Activated CD8-positive, alpha-beta memory T cell treated with anti-CD3 and anti-CD28 coated beads, Interleukin-2, amount 50 U/mL, for 1 hour (primary cell): ENCODE data around the gene SRPK2.
"Not testable (repeated sequence)": the region's sequence is repeated elsewhere in the genome, so short reads cannot be mapped to it uniquely, and the experiment has no call there.

Experiments
- DNase-seq: peaks from one replicate; pipeline ENCODE4 v3.0.0-alpha.2; 2020; ENCODE audit errors: extremely low read depth

Gene SRPK2

DNA sequence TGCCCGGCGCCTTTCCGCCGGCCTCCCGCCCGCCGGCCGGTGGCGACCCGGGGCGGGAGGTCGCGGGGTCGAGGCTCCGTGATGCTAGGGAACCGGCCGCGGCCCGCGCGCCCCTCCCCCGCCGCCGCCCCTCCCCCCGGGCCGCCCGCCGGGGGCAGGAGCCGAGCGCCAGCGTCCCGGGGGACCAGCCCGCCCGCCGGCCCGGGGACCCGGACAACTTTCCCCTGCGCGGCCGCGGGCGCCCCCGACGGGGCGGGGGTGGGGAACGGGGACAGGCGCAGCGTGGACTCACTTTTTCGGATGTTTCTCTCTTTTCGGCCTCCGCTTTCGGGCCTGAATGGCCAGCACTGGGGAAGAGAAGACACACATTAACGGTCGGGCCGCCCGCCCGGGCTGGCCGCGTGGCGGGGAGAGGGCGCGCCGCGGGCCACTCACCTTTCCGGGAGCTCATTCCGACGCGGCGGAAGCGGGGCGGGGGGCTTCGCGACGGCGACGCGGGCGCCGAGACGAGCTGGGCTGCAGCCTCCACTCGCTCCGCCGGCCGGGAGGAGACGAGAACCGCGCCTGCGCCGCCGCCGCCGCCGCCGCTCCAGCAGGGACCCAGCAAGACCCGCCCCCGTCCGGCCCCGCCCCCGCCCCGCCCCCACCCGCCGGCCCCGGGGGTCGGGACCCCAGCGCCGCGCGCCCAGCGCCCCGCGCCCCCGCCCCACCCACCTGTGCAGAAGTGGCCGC lies at the start of gene SRPK2:
Gene SRPK2, minus strand, starts transcription at position 566 of the 732 bp plus-strand sequence.
- no peak for DNase-seq

DNA sequence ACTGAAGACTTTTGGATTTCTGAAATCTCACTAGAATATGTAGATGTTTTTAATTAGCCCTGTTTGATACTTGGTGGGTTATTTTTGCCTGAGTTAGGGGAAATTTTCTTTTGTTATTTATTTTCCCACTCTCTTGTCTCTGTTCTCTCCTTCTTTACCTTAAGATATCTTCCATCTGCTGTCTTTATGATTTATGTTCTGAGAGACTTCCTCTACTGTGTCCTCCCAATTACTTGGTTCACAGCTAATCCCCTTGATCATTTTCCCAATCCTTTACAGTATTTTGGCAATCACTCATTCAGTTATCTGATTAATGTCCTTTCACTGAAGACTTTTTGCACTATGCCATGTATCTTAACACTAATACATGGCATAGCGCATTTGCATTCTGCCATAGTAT lies 49.5 kb upstream of the SRPK2 start:
- DNase-seq = no peak

DNA sequence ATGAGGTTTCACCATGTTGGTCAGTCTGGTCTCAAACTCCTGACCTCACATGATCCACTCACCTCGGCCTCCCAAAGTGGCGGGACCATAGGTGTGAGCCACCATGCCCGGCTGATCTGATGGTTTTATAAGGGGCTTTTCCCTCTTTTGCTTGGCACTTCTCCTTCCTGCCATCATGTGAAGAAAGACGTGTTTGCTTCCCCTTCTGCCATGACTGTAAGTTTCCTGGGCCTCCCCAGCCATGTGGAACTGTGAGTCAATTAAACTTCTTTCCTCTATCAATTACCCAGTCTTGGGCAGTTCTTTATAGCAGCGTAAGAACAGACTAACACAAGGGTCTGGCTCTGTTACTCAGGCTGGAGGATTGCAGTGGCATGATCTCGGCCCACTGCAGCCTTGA lies 48.6 kb upstream of the SRPK2 start:
- DNase-seq = not testable (repeated sequence)

DNA sequence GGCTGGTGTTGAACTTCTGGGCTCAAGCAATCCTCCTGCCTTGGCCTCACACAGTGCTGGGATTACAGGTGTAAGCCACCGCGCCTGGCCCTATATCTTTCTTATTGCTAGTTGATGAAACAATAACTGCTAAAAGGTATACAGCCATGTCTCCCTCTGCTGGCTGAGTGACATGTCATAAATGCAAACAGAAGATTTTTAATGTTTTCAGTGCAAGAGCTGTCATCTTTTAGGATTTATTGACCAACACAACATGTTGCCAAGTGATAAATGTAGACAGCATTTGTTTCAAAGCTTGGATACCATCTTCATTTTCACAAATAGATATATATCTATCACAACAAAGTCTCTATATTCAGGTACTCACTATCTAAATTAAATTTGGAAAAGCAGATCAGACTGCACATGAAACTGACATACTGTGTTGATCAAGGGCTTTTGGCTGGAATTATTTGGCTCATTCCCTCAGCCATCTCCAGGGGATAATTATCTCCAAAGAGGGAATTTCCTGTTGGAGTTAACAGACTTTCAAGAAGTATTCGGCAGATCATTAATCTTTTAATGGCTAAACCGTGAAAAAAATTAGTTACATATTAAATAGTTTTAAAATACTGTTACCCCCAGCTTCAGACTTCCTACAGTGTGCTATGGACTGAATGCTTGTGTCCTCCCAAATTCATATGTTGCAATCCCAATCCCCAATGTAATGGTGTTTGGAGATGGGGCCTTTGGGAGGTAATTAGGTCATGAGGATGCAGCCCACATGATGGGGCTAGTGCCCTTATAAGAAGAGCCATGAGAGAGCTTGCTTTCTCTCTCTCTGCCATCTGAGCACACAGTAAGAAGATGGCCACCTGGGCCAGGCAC lies 41.3 kb upstream of the SRPK2 start:
- peak; percentile 12 for DNase-seq

DNA sequence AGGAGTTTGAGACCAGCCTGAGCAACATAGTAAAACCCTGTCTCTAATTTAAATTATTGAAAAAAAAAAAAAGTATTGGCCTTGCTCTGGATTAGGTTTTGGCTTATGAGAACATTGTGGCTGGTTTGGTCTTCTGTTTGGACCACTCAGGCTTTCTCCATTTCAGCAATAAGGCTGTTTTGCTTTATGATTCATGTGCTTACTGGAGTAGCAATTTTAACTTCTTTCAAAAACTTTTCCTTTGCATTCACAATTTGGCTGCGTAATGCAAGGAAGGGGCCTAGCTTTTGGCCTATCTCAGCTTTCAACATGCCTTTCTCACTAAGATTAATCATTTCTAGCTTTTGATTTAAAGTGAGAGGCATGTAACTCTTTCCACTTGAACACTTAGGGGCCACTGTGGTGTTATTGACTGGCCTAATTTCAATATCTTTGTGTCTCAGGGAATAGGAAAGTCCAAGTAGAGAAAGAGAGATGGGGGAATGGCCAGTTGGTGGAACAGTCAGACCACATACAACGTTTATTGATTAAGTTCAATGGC lies 38.0 kb upstream of the SRPK2 start:
- no peak for DNase-seq

DNA sequence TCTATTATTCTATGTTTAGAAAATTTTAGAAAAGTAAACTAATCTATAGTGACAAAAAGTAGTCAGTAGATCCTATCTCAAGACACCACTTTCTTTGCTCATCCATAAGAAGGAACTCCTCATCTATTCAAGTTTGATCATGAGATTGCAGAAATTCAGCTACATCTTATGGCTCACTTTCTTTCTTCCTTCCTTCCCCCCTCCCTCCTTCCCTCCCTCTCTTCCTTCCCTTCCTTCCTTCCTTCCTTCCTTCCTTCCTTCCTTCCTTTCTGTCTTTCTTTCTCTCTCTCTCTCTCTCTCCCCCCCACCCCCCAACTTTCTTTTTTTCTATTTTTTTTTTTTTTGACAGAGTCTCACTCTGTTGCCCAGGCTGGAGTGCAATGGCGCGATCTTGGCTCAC lies 35.3 kb upstream of the SRPK2 start:
- no peak for DNase-seq

DNA sequence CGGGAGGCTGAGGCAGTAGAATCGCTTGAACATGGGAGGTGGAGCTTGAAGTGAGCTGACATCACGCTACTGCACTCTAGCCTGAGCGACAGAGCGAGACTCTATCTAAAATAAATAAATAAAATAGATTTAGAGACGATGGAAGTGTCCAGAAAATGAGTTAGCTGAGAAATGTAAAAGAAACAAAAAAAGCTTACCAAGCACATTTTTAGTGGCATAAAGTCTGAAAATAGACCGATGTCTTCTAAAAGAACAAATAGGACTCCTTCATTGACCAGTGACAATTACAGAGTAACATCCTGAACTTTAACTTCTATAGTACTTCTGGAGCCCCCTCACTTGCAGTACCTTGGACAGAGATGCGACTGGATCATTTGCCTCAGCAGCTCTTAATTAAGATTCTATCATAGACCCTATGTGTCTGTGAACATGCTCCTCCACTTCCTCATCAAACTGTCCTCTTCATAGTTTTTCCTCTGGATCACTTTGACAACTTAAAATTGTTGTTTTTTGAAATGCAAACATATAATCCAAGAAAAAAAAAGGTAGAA lies 25.2 kb upstream of the SRPK2 start:
- no peak for DNase-seq

DNA sequence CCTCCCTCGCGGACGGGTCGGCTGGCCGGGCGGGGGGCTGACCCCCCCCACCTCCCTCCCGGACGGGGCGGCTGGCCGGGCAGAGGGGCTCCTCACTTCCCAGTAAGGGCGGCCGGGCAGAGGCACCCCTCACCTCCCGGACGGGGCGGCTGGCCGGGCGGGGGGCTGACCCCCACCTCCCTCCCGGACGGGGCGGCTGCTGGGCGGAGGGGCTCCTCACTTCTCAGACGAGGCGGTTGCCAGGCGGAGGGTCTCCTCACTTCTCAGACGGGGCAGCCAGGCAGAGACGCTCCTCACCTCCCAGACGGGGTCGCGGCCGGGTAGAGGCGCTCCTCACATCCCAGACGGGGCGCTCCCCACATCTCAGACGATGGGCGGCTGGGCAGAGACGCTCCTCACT lies 22.1 kb upstream of the SRPK2 start:
- DNase-seq = not testable (repeated sequence)

DNA sequence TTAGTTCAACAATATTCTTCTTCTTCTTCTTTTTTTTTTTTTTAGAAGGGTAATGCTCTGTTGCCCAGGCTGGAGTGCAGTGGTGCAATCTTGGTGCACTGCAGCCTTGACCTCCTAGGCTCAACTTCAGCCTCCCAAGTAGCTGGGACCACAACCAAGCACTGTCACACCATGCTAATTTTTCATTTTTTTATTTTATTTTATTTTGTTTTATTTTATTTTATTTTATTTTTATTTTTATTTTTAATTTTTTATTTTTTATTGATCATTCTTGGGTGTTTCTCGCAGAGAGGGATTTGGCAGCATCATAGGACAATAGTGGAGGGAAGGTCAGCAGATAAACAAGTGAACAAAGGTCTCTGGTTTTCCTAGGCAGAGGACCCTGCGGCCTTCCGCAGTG lies 21.1 kb upstream of the SRPK2 start:
- not testable (repeated sequence) for DNase-seq

DNA sequence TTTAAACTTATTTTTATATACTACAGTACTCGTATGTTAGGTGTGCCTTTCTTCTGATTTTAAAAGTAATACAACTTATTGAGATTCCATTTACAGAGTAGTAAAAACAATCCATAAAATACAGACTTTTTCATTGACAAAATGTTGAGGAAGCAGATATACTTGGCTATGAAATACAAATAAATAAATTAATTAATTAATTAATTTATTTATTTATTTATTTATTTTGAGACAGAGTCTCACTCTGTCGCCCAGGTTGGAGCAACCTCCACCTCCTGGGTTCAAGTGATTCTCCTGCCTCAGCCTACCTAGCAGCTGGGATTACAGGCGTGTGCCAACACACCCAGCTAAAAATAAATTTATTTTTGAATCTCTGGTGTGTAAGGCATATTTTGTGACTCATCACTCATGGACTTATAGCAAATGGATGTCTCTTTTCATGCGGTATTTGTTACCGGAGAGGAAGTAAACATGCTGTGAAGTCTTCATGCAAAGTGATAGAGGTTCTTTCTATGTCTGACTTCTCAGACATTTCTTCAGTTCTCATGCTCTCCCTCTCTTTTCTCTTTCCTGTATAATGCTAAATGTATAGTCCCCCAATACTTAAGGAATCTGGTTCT lies 20.2 kb upstream of the SRPK2 start:
- DNase-seq = no peak

DNA sequence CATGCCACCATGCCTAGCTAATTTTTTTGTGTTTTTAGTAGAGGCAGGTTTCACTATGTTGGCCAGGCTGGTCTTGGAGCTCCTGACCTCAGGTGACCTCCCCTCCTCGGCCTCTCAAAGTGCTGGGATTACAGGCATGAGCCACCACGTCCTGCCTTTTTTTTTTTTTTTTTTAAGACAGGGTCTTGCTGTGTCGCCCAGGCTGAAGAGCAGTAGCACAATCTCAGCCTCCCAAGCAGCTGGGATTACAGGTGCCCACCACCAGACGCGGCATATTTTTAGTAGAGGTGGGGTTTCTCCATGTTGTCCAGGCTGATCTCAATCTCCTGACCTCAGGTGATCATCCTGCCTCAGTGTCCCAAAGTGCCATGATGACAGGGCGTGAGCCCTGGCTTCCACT lies 14.4 kb upstream of the SRPK2 start:
- DNase-seq = no peak

DNA sequence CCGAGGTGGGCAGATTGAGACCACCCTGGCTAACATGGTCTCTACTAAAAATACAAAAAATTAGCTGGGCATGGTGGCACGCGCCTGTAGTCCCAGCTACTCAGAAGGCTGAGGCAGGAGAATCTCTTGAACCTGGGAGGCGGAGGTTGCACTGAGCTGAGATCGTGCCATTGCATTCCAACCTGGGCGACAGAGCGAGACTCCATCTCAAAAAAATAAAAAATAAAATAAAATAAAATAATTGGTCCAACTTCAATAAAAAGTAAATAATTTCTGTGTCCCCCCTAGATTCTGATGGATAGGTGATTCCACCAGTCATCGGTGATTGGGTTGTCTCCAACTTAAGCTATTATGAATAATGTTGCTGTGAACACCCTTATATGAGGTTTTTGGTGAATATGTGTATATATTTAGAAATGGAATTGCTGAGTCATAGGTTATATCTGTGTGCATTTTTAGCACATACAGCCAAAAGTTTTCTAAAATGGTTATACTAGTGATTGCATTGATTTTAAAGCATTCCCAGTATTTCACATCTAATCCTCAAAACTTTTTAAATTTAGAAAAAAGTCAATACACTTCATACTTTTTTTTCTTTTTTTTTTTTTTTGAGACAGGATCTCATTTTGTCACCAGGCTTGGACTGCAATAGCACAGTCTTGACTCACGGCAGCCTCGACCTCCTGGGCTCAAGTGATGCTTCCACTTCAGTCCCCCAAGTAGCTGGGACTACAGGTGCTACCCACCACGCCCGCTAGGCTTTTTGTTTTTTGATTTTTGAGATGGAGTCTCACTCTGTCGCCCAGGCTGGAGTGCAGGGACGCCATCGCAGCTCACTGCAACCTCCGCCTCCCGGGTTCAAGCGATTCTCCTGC lies 13.7 kb upstream of the SRPK2 start:
- DNase-seq = no peak

DNA sequence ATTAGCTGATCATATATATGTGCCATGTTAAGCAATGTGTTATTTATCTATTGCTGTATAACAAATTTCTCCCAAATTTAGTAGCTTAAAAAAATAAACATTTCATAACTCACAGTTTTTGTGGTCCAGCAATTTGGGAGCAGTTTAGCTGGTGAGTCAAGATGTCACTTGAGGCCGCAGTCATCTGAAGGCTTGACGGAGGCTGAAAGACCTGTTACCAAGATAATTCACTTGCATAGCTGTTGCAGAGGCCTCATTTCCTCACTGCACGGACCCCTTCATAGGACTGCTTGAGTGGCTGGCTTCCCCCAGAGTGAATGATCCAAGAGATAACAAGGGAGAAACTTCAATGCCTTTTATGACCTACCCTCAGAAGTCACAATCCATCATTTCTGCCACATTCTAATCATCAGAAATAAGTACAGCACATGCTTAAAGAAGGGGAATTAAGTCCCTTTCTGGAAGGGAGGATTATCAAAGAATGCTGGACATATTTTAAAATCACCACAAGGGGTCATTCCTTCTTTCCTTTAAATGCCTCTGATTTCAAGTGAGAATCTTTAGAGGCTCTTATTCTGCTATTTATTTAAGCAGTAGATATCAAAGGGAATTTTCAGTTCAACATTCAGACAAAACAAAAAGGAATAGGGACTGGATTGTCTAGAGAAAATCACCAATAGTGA lies 10.5 kb upstream of the SRPK2 start:
- DNase-seq = no peak

DNA sequence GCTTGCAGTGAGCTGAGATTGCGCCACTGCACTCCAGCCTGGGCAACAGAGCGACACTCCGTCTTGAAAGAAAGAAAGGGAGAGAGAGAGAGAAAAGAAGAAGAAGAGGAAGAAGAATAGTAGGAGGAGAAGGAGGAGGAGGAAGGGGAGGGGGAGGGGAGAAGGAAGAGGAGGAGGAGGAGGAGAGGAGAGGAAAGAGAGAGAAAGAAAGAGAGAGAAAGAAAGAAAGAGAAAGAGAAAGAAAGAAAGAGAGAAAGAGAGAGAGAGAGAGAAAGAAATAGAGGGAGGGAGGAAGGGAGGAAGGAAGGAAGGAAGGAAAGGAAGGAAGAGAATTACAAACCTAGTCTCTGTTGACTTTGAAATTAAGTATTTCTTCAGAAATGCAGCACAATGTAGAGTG lies 7.8 kb upstream of the SRPK2 start:
- DNase-seq = no peak

DNA sequence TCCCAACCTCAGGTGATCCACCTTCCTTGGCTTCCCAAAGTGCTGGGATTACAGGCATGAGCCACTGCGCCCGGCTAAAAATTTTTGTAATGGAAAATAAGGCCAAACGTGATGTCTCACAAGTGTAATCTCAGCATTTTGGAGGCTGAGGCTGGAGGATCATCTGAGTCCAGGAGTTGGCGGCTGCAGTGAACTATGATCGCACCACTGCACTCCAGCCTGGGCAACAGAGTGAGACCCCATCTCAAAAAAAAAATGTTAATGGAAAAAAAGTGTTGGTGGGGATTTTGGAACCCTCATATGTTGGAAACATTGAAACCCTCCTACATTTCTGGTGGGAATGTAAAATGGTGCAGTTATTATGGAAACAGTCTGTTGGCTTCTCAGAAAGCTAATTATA lies 2.7 kb upstream of the SRPK2 start:
- no peak for DNase-seq

DNA sequence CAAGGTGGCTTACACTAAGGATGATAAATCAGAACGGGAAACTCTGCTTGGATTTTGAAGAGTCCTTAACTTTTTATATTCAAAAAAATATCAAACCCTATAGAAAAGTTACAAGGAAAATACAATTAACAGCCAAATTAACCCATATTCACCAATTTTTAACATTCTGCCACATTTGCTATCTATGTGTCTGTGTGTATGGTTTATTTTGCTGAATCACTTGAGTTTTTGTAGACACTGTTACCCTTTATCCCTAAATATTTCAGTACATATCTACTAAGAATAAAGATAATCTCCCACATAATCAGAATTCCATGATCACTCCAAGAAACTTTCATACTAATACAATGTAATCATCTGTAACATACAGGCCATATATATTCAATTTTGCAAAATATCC lies 1.2 kb upstream of the SRPK2 start:
- no peak for DNase-seq

DNA sequence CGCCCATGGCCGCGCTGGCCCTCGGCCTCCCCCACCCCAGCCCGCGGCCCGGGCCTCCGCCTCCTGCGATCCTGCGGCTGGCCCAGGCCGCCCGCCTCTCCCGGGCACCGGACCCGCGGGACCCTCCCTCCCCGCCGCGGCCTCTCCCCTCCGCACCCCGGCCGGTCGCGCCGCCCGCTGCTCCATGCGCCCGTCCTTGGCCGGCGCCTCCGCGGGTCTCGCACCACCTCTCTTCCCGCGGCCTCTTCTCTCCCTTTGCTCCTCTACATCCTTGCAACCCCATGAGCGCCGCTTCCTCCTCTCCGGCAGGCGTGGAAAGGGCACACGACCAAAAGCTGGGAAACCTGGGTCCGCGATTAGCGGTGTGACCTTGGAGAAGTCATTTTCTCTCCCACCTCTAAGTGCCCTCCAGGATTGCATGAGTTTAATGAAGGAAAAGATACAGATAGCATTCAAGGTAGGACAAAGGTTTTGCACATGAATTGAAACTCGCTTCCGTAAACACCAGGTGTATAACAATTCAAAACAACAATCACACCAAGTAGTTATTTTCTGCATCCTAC lies 448 bp upstream of the SRPK2 start:
- DNase-seq = no peak

DNA sequence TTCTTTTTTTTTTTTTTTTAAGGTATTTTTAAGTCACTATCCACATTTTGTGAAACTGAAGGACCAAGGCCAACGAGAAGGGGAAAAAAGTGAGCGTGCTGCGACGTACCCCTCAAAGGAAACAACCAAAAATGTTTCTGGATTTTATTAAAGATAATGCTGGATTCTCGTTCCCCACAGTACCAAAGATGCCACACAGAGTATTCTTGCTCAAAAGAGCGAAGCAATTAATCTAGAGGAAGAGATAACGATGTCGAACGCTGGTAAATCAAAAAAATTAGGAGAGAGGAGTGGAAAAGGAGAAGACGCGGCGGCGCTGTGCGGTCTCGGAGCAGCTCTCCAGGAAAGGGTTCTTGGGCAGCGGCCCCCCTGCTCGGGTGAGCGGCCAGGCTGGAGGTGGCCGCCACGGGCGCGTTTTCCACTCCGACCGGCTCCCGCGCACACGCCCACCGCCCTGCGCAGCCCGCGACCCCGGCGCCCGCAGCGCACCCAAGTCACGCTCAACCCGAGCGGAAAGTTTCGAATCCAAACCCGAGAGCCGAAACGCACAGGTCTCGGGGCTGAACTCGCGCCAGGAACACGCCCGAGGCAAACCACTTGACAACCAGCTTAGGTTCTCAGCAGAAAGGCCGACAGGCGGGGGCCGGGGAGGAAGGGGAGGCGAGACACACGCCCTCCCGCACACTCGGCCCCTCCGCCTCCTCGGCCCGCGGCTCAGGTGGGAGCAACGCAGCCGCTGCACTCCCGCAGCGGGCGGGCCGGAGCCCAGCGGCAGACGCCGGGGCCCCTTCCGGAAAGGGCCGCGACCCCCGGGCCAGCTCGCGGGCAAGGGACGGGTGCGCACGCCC lies 989 bp downstream of the SRPK2 start:
- no peak for DNase-seq

DNA sequence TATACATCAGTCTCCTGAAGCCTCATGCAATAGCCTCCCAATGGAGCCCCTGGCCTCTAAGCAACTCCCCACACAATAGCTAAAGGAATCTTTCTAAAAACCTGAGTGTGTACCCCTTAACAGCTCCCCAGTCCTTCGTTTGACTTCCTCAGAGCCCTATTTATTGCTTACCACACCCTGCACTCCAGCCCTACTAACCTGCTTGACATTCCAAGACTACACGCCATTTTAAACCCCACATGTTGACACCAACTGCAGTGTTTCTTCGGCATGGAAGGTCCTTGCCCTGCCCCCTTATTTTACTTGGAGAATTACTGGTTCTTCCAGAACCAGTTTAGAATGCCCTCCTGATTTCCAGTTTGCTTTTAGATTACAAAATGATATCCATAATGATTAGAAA lies 10.8 kb downstream of the SRPK2 start:
- no peak for DNase-seq
